COLO668 (cell line): ENCODE measurements around the gene RMND5B.

Experiments used
- DNase-seq: peaks from one replicate; lab custom pipeline; 2025; ENCODE audit not compliant: unreplicated experiment; lab: John Stamatoyannopoulos, UW

Gene RMND5B

GRCh38 chr5:178113141-178113787 is 17.6 kb upstream of the RMND5B start, which contains the start of gene N4BP3:
TSS of gene N4BP3 (plus strand) at chr5:178113532. CDS start at chr5:178119584, 6,052 bp downstream.
- DNase-seq: peak; percentile 61

- DNase-seq: no peak
Observed at GRCh38 chr5:178113841-178114324, 16.9 kb upstream of the RMND5B start.

- peak; percentile 2 for DNase-seq
Observed at GRCh38 chr5:178114325-178115135, 16.3 kb upstream of the RMND5B start.

GRCh38 chr5:178115136-178115813 is 15.5 kb upstream of the RMND5B start:
- DNase-seq: no peak

- no peak for DNase-seq
Observed at GRCh38 chr5:178115814-178116142, 15.0 kb upstream of the RMND5B start.

- DNase-seq: peak; percentile 3
Observed at GRCh38 chr5:178116143-178116885, 14.5 kb upstream of the RMND5B start.

GRCh38 chr5:178117923-178118701 is 12.7 kb upstream of the RMND5B start:
- DNase-seq: no peak

- no peak for DNase-seq
Observed at GRCh38 chr5:178119915-178120606, 10.8 kb upstream of the RMND5B start.

- peak; percentile 92 for DNase-seq
Observed at GRCh38 chr5:178120607-178121357, 10.0 kb upstream of the RMND5B start.

GRCh38 chr5:178121391-178122276 is 9.2 kb upstream of the RMND5B start:
- no peak for DNase-seq

GRCh38 chr5:178122346-178122745 is 8.5 kb upstream of the RMND5B start:
- no peak for DNase-seq

GRCh38 chr5:178123094-178123965 is 7.5 kb upstream of the RMND5B start:
- peak; percentile 28 for DNase-seq

GRCh38 chr5:178123966-178124925 is 6.6 kb upstream of the RMND5B start:
- peak; percentile 70 for DNase-seq

GRCh38 chr5:178125253-178125906 is 5.4 kb upstream of the RMND5B start:
- no peak for DNase-seq

- no peak for DNase-seq
Observed at GRCh38 chr5:178126556-178126955, 4.3 kb upstream of the RMND5B start.
